Spinal cord (tissue), 10 donors: ENCODE data around the gene PPIA. TPM values are rescaled to one million over a fixed set of nuclear protein-coding genes. Genes with fewer than 3 reads are reported as not detected.
A peak's percentile ranks its signal among the peaks of the same experiment; 100 is the strongest.

ENCODE experiments used
- DNase-seq, 6 donors: peaks; one replicate each; pipeline versions ENCODE4 v3.0.0 to v3.0.0-alpha.2; 2013 to 2015; ENCODE audit warnings: low spot score in 6 of 6, low read depth in 4 of 6
- H3K27ac ChIP-seq: one replicate; pipeline ENCODE4 v1.5.1; 2013; ENCODE audit warnings: low read depth, low read length, control low read depth
- H3K27me3 ChIP-seq: one replicate; pipeline ENCODE4 v1.6.1; 2013; ENCODE audit warnings: low read length; ENCODE audit not compliant: control insufficient read depth, insufficient read depth
- H3K36me3 ChIP-seq: one replicate; pipeline ENCODE4 v1.6.1; 2013; ENCODE audit warnings: low read length; ENCODE audit not compliant: control insufficient read depth, insufficient read depth
- H3K4me1 ChIP-seq: one replicate; pipeline ENCODE4 v1.6.1; 2013; ENCODE audit warnings: low read length; ENCODE audit not compliant: control insufficient read depth, insufficient read depth
- H3K4me3 ChIP-seq: one replicate; pipeline ENCODE4 v1.5.1; 2013; ENCODE audit warnings: low read depth, low read length, control low read depth
- H3K9me3 ChIP-seq: one replicate; pipeline ENCODE4 v1.6.1; 2013; ENCODE audit warnings: low read length; ENCODE audit not compliant: control insufficient read depth, insufficient read depth
- WGBS: methylation state at CpG from one replicate; pipeline ENCODE4 v1.1.5; 2013; ENCODE audit warnings: missing lambda C conversion rate; ENCODE audit not compliant: insufficient coverage; 5-methylcytosine and 5-hydroxymethylcytosine counted together
- polyA plus RNA-seq, 2 donors: library from polyadenylated mRNA; unstranded; fragments of 120-200 nt; gene quantifications; one replicate each; pipeline ENCODE4 v1.2.1, GENCODE V29; 2013; ENCODE audit not compliant: insufficient read length in 2 of 2
- total RNA-seq, 2 donors: library from RNA; depleted of rRNA in 1 of 2; stranded (reverse); fragments of 120-200 nt in 1 of 2; fragments of >200 nt in 1 of 2; gene quantifications; one replicate each; pipeline versions ENCODE4 v1.2.3 to v1.2.4, GENCODE V29; 2013 to 2014
- donor health status: healthy.

PPIA gene
- total and polyA plus RNA-seq, 4 donors, result 1,246 to 1,903 (median 1,398) TPM

DNA sequence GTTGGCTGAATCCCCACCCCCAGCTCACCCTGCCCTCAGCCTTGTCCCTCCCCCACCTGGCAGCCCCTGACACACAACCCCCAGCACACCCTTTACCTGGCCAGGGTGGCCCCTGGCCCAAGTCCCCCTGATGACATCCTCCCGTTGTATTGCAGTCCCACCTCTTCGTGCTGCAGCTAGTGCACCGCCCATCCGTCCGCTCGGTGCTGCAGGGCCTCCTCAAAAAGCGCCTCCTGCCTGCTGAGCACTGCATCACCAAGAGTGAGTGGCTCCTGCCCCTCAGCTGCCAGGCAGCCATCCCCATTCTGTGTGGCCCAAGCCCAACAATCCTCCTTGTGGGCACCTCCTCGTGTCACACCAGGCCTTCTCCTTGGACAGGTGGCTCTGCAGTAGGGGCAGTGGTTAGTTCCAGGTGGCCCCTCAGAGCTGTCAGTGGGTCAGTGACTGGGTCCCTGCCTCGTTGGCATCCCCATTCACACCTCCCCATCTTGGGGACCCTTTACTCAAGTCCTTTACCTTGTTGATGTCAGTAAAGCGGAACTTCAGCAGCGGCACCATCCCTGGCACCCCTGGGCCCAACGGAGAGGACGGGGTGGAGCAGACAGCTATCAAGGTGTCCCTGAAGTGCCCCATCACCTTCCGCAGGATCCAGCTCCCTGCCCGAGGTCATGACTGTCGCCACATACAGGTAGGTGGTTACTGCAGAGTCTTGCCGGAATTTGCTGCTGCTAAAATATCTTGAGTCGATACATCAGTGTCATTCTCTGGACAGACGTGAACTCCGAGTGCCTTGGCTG, 33.6 kb upstream of the PPIA start:
- H3K27ac ChIP-seq, result no peak overlapping the region
- peaks cover 93% of the 10 kb centered on the region for H3K36me3 ChIP-seq
- H3K4me1 ChIP-seq, result peaks cover 15% of the 10 kb centered on the region
- no peak overlapping the region for H3K4me3 ChIP-seq
- DNase-seq, result no peak
- H3K9me3 ChIP-seq, result no peaks in the 10 kb centered on the region
- 96% methylated on average over 20 of the region's 20 CpGs for WGBS
- no peaks in the 10 kb centered on the region for H3K27me3 ChIP-seq

DNA sequence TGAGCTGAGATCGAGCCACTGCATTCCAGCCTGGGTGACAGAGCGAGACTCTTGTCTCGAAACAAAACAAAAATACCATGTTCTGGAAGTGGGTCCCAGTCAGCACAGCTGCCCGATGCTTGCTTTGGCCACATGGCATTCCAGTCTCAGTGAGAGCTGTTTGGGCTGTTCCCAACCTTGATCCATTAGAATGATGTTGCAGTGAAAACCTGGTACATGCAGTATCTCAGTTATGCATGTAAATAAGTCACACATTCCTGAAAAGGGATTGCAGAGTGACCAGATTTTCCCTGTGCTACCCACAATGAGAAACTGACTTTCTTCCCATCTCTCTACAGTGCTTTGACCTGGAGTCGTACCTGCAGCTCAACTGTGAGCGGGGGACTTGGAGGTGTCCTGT, 32.4 kb upstream of the PPIA start:
- no peak overlapping the region for H3K27ac ChIP-seq
- no peaks in the 10 kb centered on the region for H3K27me3 ChIP-seq
- H3K9me3 ChIP-seq, result no peaks in the 10 kb centered on the region
- H3K4me3 ChIP-seq, result no peak overlapping the region
- peaks cover 27% of the 10 kb centered on the region for H3K4me1 ChIP-seq
- 75% methylated on average over 6 of the region's 6 CpGs for WGBS
- peaks cover 97% of the 10 kb centered on the region for H3K36me3 ChIP-seq
- DNase-seq, result no peak

DNA sequence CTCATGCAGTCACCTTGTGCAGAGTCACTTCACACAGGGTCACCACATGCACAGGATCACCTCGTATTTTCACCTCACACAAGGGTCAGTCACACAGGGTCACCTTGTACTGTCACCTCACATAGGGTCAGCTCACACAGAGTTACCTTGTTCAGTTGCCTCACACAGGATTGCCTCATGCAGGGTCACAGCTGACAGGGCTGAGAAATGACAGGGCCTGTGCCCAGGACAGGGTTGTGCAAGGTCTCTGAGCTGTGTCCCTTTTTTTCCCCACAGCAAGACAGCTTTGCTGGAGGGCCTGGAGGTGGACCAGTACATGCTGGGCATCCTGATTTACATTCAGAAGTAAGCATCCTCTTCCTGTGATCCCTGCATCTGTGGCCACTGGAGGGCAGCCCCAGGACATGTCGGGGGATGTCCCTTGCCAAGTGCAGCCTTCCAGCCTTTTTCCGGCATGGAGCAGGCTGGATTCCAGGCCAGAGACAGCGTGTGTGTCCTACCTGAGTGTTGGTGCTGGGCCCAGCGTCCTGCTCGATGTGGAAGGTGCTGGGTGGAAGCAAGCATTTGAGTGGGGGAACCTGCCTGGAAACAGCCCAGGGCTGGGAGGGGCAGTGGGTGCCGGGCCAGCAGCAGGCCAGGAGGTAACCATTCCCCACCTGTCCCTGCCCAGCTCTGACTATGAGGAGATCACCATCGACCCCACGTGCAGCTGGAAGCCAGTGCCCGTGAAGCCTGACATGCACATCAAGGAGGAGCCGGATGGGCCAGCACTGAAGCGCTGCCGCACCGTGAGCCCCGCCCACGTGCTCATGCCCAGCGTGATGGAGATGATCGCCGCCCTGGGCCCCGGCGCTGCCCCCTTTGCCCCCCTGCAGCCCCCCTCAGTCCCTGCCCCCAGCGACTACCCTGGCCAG, 31.6 kb upstream of the PPIA start:
- Histone ChIP-seq H3K36me3 (peaks cover 93% of the 10 kb centered on the region), H3K27ac (no peak overlapping the region), H3K9me3 (no peaks in the 10 kb centered on the region), H3K4me1 (peaks cover 31% of the 10 kb centered on the region), H3K27me3 (no peaks in the 10 kb centered on the region), H3K4me3 (no peak overlapping the region)
- no peak for DNase-seq
- 93% methylated on average over 22 of the region's 22 CpGs for WGBS

DNA sequence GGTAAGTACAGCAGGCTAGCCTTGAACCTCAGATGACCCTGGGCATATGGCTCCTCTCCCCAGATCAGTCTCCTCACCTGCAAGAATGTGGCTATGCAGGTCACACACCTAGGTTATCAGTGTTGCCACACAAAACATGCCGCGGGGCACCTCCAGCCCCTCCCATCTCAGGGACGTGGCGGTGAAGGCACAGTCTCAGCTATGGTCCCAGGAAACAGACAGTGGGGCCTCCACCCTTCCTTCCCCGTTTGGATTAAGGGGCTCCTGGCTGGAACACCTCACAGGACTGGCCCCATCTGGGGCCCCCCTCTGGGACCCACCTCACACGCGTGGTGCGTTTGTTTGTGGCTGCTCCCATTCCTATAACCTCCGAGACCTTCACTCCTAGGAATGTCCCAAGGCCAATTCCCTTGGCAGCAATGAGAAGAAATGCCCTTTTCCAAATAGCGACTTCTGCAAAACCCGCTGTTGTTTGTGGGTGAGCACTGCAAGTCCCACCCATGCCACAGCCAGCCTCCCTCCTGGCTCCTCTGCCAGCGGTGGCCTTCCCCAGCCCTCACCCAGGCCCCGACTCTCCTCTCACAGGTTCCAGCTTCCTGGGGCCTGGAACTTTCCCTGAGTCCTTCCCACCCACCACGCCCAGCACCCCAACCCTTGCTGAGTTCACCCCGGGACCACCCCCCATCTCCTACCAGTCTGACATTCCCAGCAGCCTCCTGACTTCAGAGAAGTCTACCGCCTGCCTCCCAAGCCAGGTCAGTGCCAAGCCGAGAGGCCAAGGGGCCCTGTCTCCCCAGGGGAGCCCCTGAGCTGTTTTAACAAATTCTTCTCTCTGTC, 30.7 kb upstream of the PPIA start:
- Histone ChIP-seq H3K4me3 (no peak overlapping the region), H3K9me3 (no peaks in the 10 kb centered on the region), H3K36me3 (peaks cover 86% of the 10 kb centered on the region), H3K27me3 (no peaks in the 10 kb centered on the region), H3K4me1 (peaks cover 31% of the 10 kb centered on the region), H3K27ac (no peak overlapping the region)
- no peak for DNase-seq
- 90% methylated on average over 17 of the region's 17 CpGs for WGBS

DNA sequence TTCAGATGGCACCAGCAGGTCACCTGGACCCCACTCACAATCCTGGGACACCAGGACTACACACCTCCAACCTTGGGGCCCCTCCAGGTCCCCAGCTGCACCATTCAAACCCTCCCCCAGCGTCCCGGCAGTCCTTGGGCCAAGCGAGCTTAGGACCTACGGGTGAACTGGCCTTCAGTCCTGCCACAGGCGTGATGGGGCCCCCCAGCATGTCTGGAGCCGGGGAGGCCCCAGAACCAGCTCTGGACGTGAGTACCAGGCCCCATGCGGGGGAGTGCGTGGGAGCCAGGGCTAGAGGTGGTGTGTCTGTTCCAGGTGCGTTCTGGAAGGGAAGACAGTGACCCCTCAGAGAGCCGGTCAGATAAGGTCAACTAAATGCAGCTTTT, 30.1 kb upstream of the PPIA start:
- H3K27me3 ChIP-seq, result no peaks in the 10 kb centered on the region
- no peaks in the 10 kb centered on the region for H3K9me3 ChIP-seq
- H3K36me3 ChIP-seq, result peaks cover 80% of the 10 kb centered on the region
- no peak overlapping the region for H3K27ac ChIP-seq
- DNase-seq, result no peak
- H3K4me3 ChIP-seq, result no peak overlapping the region
- 92% methylated on average over 11 of the region's 11 CpGs for WGBS
- H3K4me1 ChIP-seq, result peaks cover 31% of the 10 kb centered on the region

DNA sequence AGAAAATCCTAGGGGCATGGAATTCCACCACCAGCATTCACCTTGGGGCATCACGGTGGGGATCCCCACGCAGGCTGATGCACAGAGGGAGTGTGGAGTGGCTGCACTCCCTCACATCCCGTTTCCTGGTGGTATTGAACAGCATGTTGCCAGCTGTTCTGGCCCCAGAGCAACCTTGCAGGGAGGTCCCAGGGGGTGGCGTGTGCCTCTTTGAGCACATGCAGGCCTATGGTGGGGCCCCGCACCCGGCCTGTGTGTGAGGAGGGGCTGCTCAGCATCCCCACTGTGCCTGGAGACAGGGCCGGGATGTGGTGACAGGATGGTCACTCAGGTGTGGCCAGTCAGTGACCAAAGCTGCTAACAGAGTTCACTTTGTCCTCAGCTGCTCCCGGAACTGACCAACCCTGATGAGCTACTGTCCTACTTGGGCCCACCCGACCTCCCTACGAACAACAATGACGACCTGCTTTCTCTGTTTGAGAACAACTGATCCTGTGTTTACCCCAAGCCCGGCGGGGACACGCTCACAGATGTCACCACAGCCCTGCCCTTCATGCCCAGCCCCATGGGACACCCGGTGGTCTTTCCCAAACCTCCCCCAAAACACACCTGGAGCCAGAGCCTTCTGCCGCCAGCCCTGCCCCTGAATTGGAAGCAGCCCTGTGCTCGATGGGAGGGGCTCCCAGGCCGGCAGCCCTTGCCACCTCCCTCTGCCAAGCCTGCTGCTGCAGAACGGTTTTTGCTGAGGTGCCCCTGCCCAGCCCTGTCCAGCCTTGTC, 29.2 kb upstream of the PPIA start:
- H3K36me3 ChIP-seq, result peaks cover 71% of the 10 kb centered on the region
- H3K4me1 ChIP-seq, result peaks cover 31% of the 10 kb centered on the region
- peak overlapping the region; percentile 75 for H3K27ac ChIP-seq
- no peak overlapping the region for H3K4me3 ChIP-seq
- H3K27me3 ChIP-seq, result no peaks in the 10 kb centered on the region
- no peaks in the 10 kb centered on the region for H3K9me3 ChIP-seq
- no peak for DNase-seq
- 71% methylated on average over 19 of the region's 19 CpGs for WGBS

DNA sequence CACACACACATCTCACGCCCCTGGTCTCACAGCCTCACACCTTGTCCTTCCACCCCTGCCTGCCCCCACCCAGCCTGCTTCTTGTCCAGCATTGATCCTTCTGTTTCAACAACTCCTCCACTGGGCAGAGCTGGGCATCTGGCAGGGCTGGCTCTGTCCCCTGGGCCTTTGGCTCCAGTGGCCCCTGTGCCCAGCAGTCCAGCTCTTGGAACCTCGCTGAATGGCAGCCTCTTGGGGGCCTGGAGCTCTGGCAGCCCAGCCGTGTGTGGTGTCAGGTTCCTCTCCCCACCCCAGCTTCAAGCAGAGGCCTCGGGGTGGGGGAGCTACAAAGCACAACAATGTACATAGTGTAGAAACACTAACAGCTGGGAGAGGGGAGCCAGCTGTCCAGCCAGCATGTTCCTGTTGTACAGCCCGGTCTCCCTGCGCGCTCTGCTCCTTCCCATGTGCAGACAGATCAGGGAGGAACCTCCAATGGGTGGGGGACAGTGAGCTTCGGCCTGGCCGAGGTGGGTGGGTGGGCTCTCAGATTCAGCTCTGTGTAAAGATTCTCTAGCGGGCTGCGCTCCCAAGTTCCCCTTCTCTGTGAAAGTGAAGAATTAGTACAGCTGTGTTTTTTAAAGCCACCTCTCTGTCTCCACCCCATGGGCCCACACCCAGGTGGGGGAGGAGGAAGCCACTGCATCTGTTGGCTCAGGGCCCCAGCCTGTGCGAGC, 28.4 kb upstream of the PPIA start:
- peak overlapping the region; percentile 75 for H3K27ac ChIP-seq
- peak in 2 of 6 donors; percentile 11 to 75 for DNase-seq

DNA sequence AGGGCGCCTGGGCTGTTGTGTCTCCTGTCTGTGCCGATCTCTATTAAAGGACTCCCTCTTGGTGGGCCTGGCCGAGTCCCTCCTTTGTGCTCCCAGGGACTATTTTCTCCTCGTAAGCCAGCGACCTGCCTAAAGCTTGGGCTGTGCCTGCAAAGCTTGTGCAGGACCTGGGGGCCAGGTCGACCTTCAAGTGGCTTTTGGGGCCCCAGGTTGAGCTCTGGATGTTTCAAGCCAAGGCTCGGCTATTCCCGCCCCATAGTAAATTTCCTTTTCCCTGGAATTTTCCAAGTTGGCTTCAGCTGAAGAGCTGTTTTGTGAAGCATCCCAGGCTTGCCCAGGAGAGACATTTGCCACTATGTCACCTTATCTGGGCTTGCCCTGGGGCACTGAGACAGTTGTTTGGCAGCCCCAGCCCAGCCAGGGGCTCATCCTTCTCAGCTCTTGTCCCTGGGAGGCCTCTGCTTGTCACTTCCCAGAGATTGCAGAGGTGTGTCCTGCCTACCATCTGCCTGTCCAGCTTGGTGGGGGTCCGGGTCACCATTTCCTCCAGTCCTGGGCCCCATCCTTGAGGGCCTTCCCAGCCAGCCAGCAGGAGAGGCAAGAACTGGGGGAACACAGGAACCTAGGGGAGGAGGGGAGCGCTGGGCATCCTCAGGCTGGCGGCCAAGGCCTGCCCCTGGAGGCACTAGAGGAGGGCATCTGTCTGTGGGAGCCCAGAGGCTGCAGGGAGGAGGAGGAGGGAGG, 27.7 kb upstream of the PPIA start:
- no peaks in the 10 kb centered on the region for H3K9me3 ChIP-seq
- H3K4me3 ChIP-seq, result no peak overlapping the region
- peaks cover 31% of the 10 kb centered on the region for H3K4me1 ChIP-seq
- no peak for DNase-seq
- H3K27ac ChIP-seq, result peak overlapping the region; percentile 75
- WGBS, result 47% methylated on average over 11 of the region's 11 CpGs
- peaks cover 57% of the 10 kb centered on the region for H3K36me3 ChIP-seq
- H3K27me3 ChIP-seq, result no peaks in the 10 kb centered on the region

More for the DNA sequence above, 28.4 kb upstream of the PPIA start:
- H3K27me3 ChIP-seq, result no peaks in the 10 kb centered on the region
- H3K36me3 ChIP-seq, result peaks cover 64% of the 10 kb centered on the region
- peaks cover 31% of the 10 kb centered on the region for H3K4me1 ChIP-seq
- no peaks in the 10 kb centered on the region for H3K9me3 ChIP-seq
- H3K4me3 ChIP-seq, result no peak overlapping the region
- 48% methylated on average over 8 of the region's 12 CpGs for WGBS
